Uterus (tissue), 4 donors: ENCODE results near the gene MTHFSD. TPM values are rescaled to one million over a fixed set of nuclear protein-coding genes. Genes with fewer than 3 reads are reported as not detected.

ENCODE experiments used
- DNase-seq, 2 donors: peaks; one replicate each; pipeline ENCODE4 v3.0.0-alpha.2; 2019 to 2020
- H3K27ac ChIP-seq, 2 donors: fragments of 200-600 bp; sonication (generic); 1 replicate in 1 of 2; 2 replicates in 1 of 2; pipeline ENCODE4 v1.5.1; 2016 to 2018
- H3K27me3 ChIP-seq, 2 donors: fragments of 200-600 bp; sonication (generic); one replicate each; pipeline ENCODE4 v1.5.1; 2018 to 2019; ENCODE audit warnings: control low read depth in 1 of 2
- H3K36me3 ChIP-seq, 2 donors: fragments of 200-600 bp; sonication (generic); one replicate each; pipeline ENCODE4 v1.5.1; 2019; ENCODE audit warnings: control low read depth in 1 of 2
- H3K4me1 ChIP-seq, 2 donors: fragments of 200-600 bp; sonication (generic); one replicate each; pipeline ENCODE4 v1.5.1; 2018 to 2019; ENCODE audit warnings: control low read depth in 1 of 2
- H3K4me3 ChIP-seq, 2 donors: fragments of 200-600 bp; sonication (generic); 1 replicate in 1 of 2; 2 replicates in 1 of 2; pipeline ENCODE4 v1.5.1; 2018 to 2019; ENCODE audit warnings: mild to moderate bottlenecking in 1 of 2
- H3K9me3 ChIP-seq, 2 donors: fragments of 200-600 bp; sonication (generic); one replicate each; pipeline ENCODE4 v1.5.1; 2019; ENCODE audit warnings: control low read depth in 1 of 2
- CTCF ChIP-seq, 4 experiments: fragments of 200-600 bp in 2 of 4; fragments of 450-650 bp in 2 of 4; sonication (generic) in 2 of 4; IDR thresholded peaks; one replicate each; pipeline ENCODE4 v1.5.1; 2016 to 2019; ENCODE audit warnings: antibody characterized with exemption in 4 of 4, mild to moderate bottlenecking in 2 of 4, moderate library complexity in 1 of 4
- POLR2A ChIP-seq, 2 donors: fragments of 450-650 bp; IDR thresholded peaks; one replicate each; pipeline ENCODE4 v1.6.1; 2016; ENCODE audit warnings: antibody characterized with exemption in 2 of 2, mild to moderate bottlenecking in 1 of 2, moderate library complexity in 1 of 2
- intact Hi-C: fragments of 100-400 bp; cut with DNase I; formaldehyde crosslinking; loops from one replicate; pipeline ENCODE4 v1.15.1; 2023; ENCODE audit warnings: low total_unique reads
- total RNA-seq, 4 donors: library from RNA; depleted of rRNA in 3 of 4; stranded (reverse); fragments of >200 nt in 3 of 4; gene quantifications; one replicate each; pipeline versions ENCODE4 v1.1.0 to v1.2.4, GENCODE V29; 2014 to 2023
- donor health status: DM: yes; HTN: yes; CAD: no.

MTHFSD gene
- total RNA-seq, 4 donors from 2014 or later, result 2.9 to 26.0 (median 13.1) TPM

GRCh38 chr16:86515777-86516622 lies 39.0 kb downstream of the MTHFSD start:
- TF ChIP-seq POLR2A (IDR thresholded peaks at IDR 0.05) (no peak), CTCF (IDR thresholded peaks at IDR 0.05) (no peak)
- no peak overlapping the region for H3K27ac ChIP-seq
- no peaks in the 10 kb centered on the region for H3K9me3 ChIP-seq
- peaks cover 0 to 3% of the 10 kb centered on the region in 2 donors for H3K4me1 ChIP-seq
- intact Hi-C loops, result loop anchor here (5.0 kb wide), 1 partner anchor 444 kb away; no protein-coding TSS in a partner anchor
- no peaks in the 10 kb centered on the region for H3K36me3 ChIP-seq
- no peak overlapping the region for H3K4me3 ChIP-seq
- DNase-seq, result no peak
- peaks cover 0 to 16% of the 10 kb centered on the region in 2 donors for H3K27me3 ChIP-seq

- peaks cover 0 to 9% of the 10 kb centered on the region in 2 donors for H3K4me1 ChIP-seq
- H3K27me3 ChIP-seq, result peaks cover 0 to 14% of the 10 kb centered on the region in 2 donors
- no peaks in the 10 kb centered on the region for H3K36me3 ChIP-seq
- no peak overlapping the region for H3K4me3 ChIP-seq
- DNase-seq, result no peak
- TF ChIP-seq POLR2A (IDR thresholded peaks at IDR 0.05) (no peak), CTCF (IDR thresholded peaks at IDR 0.05) (no peak)
- H3K9me3 ChIP-seq, result no peaks in the 10 kb centered on the region
- no peak overlapping the region for H3K27ac ChIP-seq
- intact Hi-C loops, result loop anchor here (5.0 kb wide), 1 partner anchor 443 kb away; no protein-coding TSS in a partner anchor
These were observed 39.6 kb downstream of the MTHFSD start for GRCh38 chr16:86515413-86515776.

GRCh38 chr16:86514481-86515376 lies 40.3 kb downstream of the MTHFSD start:
- Histone ChIP-seq H3K27me3 (peaks cover 0 to 14% of the 10 kb centered on the region in 2 donors), H3K4me1 (peaks cover 0 to 10% of the 10 kb centered on the region in 2 donors), H3K36me3 (no peaks in the 10 kb centered on the region), H3K4me3 (no peak overlapping the region), H3K9me3 (no peaks in the 10 kb centered on the region), H3K27ac (no peak overlapping the region)
- intact Hi-C loops, result loop anchor here (5.0 kb wide), 1 partner anchor 442 kb away; no protein-coding TSS in a partner anchor
- TF ChIP-seq POLR2A (IDR thresholded peaks at IDR 0.05), result no peak
- DNase-seq, result no peak

GRCh38 chr16:86513471-86514277 lies 41.4 kb downstream of the MTHFSD start:
- H3K9me3 ChIP-seq, result no peaks in the 10 kb centered on the region
- TF ChIP-seq CTCF (IDR thresholded peaks at IDR 0.05) (no peak), POLR2A (IDR thresholded peaks at IDR 0.05) (no peak)
- H3K27ac ChIP-seq, result no peak overlapping the region
- intact Hi-C loops, result no loop called here
- no peaks in the 10 kb centered on the region for H3K36me3 ChIP-seq
- peaks cover 0 to 14% of the 10 kb centered on the region in 2 donors for H3K27me3 ChIP-seq
- no peak for DNase-seq
- H3K4me1 ChIP-seq, result peaks cover 0 to 14% of the 10 kb centered on the region in 2 donors
- H3K4me3 ChIP-seq, result no peak overlapping the region
